Germinal center (tissue), 1 donor: Measurements from ENCODE around the gene MIF.
A peak's percentile ranks its signal among the peaks of the same experiment; 100 is the strongest.
"Not testable (repeated sequence)": the region's sequence is repeated elsewhere in the genome, so short reads cannot be mapped to it uniquely, and the experiment has no call there.

Experiments
- DNase-seq: peaks from one replicate; pipeline ENCODE4 v3.0.0; 2012; ENCODE audit warnings: mixed read lengths, low spot score

The MIF gene

GRCh38 chr22:23893945-23894709 is at the start of gene MIF:
Gene MIF, plus strand, starts transcription at chr22:23894383. Its CDS starts 92 bp downstream, at chr22:23894475.
- peak; percentile 97 for DNase-seq

GRCh38 chr22:23844739-23845202 is 49.4 kb upstream of the MIF start:
- no peak for DNase-seq

GRCh38 chr22:23845265-23846080 is 48.7 kb upstream of the MIF start:
- DNase-seq = no peak

- no peak for DNase-seq
These were observed 48.1 kb upstream of the MIF start for GRCh38 chr22:23846081-23846469.

- DNase-seq = no peak
These were observed 46.8 kb upstream of the MIF start for GRCh38 chr22:23847310-23847920.

- DNase-seq = peak; percentile 54
These were observed 46.0 kb upstream of the MIF start for GRCh38 chr22:23847991-23848864.

GRCh38 chr22:23849009-23850006 is 44.9 kb upstream of the MIF start:
- peak; percentile 87 for DNase-seq

- DNase-seq = no peak
These were observed 44.0 kb upstream of the MIF start for GRCh38 chr22:23850136-23850611.

- DNase-seq = no peak
These were observed 37.2 kb upstream of the MIF start for GRCh38 chr22:23856721-23857605.

GRCh38 chr22:23857606-23858483 is 36.3 kb upstream of the MIF start, which contains the start of gene SLC2A11:
Gene SLC2A11, plus strand, starts transcription at chr22:23857875. Its CDS starts 125 bp downstream, at chr22:23858000.
- DNase-seq = peak; percentile 96

- DNase-seq = no peak
These were observed 35.7 kb upstream of the MIF start for GRCh38 chr22:23858484-23858815.

- DNase-seq = no peak
These were observed 35.0 kb upstream of the MIF start for GRCh38 chr22:23859201-23859600.

GRCh38 chr22:23860187-23860586 is 34.0 kb upstream of the MIF start:
- DNase-seq = not testable (repeated sequence)

GRCh38 chr22:23862103-23862502 is 32.1 kb upstream of the MIF start:
- DNase-seq = peak; percentile 57

GRCh38 chr22:23864499-23865154 is 29.6 kb upstream of the MIF start:
- DNase-seq = not testable (repeated sequence)

GRCh38 chr22:23868580-23868979 is 25.6 kb upstream of the MIF start:
- no peak for DNase-seq

- no peak for DNase-seq
These were observed 19.3 kb upstream of the MIF start for GRCh38 chr22:23874871-23875270.

- DNase-seq = no peak
These were observed 18.4 kb upstream of the MIF start for GRCh38 chr22:23875801-23876200.
